ENCODE results near the gene SMIM43.
"Not testable (repeated sequence)": the region's sequence is repeated elsewhere in the genome, so short reads cannot be mapped to it uniquely, and the experiment has no call there.

SMIM43 gene

GRCh38 chr4:121736735-121737351 is 28.1 kb downstream of the SMIM43 start:
- DNase-seq (ENCODE audit: low read depth) = peak; percentile 49

- no peak for DNase-seq (ENCODE audit: low read depth)
Observed at GRCh38 chr4:121734571-121734970, 30.4 kb downstream of the SMIM43 start.

- DNase-seq (ENCODE audit: low read depth) = no peak
Observed at GRCh38 chr4:121733942-121734341, 31.0 kb downstream of the SMIM43 start.

- not testable (repeated sequence) for DNase-seq (ENCODE audit: low read depth)
Observed at GRCh38 chr4:121729753-121730152, 35.2 kb downstream of the SMIM43 start.

GRCh38 chr4:121728798-121729226 is 36.2 kb downstream of the SMIM43 start:
- DNase-seq (ENCODE audit: low read depth) = peak; percentile 61

GRCh38 chr4:121728066-121728465 is 36.9 kb downstream of the SMIM43 start:
- DNase-seq (ENCODE audit: low read depth) = peak; percentile 84

GRCh38 chr4:121726642-121727268 is 38.2 kb downstream of the SMIM43 start:
- peak; percentile 54 for DNase-seq (ENCODE audit: low read depth)

GRCh38 chr4:121724671-121725070 is 40.3 kb downstream of the SMIM43 start:
- no peak for DNase-seq (ENCODE audit: low read depth)

- DNase-seq (ENCODE audit: low read depth) = no peak
Observed at GRCh38 chr4:121721700-121722099, 43.3 kb downstream of the SMIM43 start.

- DNase-seq (ENCODE audit: low read depth) = no peak
Observed at GRCh38 chr4:121720109-121720508, 44.9 kb downstream of the SMIM43 start.

GRCh38 chr4:121717680-121718237 is 47.2 kb downstream of the SMIM43 start:
- peak; percentile 71 for DNase-seq (ENCODE audit: low read depth)

- no peak for DNase-seq (ENCODE audit: low read depth)
Observed at GRCh38 chr4:121714548-121714947, 50.4 kb downstream of the SMIM43 start.

- DNase-seq (ENCODE audit: low read depth) = no peak
Observed at GRCh38 chr4:121712783-121713182, 52.2 kb downstream of the SMIM43 start.

GRCh38 chr4:121712001-121712651 is 52.8 kb downstream of the SMIM43 start:
- no peak for DNase-seq (ENCODE audit: low read depth)

- DNase-seq (ENCODE audit: low read depth) = peak; percentile 92
Observed at GRCh38 chr4:121711263-121712000, 53.5 kb downstream of the SMIM43 start.

- no peak for DNase-seq (ENCODE audit: low read depth)
Observed at GRCh38 chr4:121709766-121710405, 55.1 kb downstream of the SMIM43 start.

Data from stromal cell of bone marrow (primary cell).